Chondrocyte (in vitro differentiated cells): ENCODE data around the gene ATF7. TPM values are rescaled to one million over a fixed set of nuclear protein-coding genes. Genes with fewer than 3 reads are reported as not detected.

Source experiments
- DNase-seq: peaks from one replicate; pipeline ENCODE4 v3.0.0; 2021; ENCODE audit warnings: mixed read lengths, low spot score
- H3K27ac Mint-ChIP-seq: one replicate; pipeline ENCODE4 v1.8.0; 2021; ENCODE audit warnings: mild to moderate bottlenecking, moderate library complexity, mixed read lengths; ENCODE audit not compliant: unreplicated experiment
- H3K27me3 Mint-ChIP-seq: 2 replicates; pipeline ENCODE4 v1.8.0; 2021; ENCODE audit warnings: low read depth, mixed read lengths
- H3K36me3 Mint-ChIP-seq: 2 replicates; pipeline ENCODE4 v1.8.0; 2021; ENCODE audit warnings: low read depth, mixed read lengths
- H3K4me1 Mint-ChIP-seq: 2 replicates; pipeline ENCODE4 v1.8.0; 2021; ENCODE audit warnings: low read depth, mild to moderate bottlenecking, mixed read lengths
- H3K4me3 Mint-ChIP-seq: one replicate; pipeline ENCODE4 v1.8.0; 2021; ENCODE audit warnings: mild to moderate bottlenecking, moderate library complexity, mixed read lengths; ENCODE audit not compliant: unreplicated experiment
- H3K9me3 Mint-ChIP-seq: 2 replicates; pipeline ENCODE4 v1.8.0; 2021; ENCODE audit warnings: low read depth, mixed read lengths
- CTCF ChIP-seq: fragments of 200-600 bp; sonication (generic); IDR thresholded peaks from 2 replicates; pipeline ENCODE4 v1.5.0; 2021; ENCODE audit warnings: antibody characterized with exemption, mild to moderate bottlenecking, moderate library complexity
- total RNA-seq: library from RNA; stranded (reverse); gene quantifications from 3 replicates; pipeline ENCODE4 v1.2.1, GENCODE V29; 2021

ATF7 gene
- total RNA-seq, 1 donor from 2014 or later = 44.4 TPM

DNA sequence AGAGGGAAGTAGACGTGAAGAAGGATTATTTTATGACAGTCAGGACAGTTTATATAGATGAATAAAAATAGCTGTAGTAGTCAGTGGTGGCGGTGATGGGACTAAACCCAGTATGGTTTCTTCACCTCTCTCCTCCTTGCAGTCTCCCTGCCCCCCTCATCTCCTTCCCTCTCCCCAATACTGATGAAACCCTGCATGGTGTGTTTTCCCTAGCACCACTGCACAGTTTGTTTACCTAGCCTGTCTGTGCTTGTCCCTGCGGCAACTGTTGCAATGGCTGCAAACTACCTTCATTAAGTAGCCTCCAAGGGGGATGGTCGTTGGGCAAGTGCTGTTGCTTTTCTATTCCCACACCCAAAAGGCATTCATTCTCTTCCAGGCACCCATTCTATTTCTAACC lies 159.5 kb downstream of the ATF7 start:
- Mint-ChIP-seq H3K9me3 (no peaks in the 10 kb centered on the region), H3K4me1 (peaks cover 14% of the 10 kb centered on the region)

GRCh38 chr12:53465679-53466078 lies 160.5 kb downstream of the ATF7 start:
- TF ChIP-seq CTCF = peak; percentile 28
- Mint-ChIP-seq H3K27ac (peak overlapping the region; percentile 14), H3K36me3 (peaks cover 57% of the 10 kb centered on the region), H3K27me3 (no peaks in the 10 kb centered on the region), H3K4me1 (peaks cover 15% of the 10 kb centered on the region), H3K4me3 (no peak overlapping the region), H3K9me3 (no peaks in the 10 kb centered on the region)
- no peak for DNase-seq

More for the DNA sequence above, 159.5 kb downstream of the ATF7 start:
- no peak for DNase-seq
- Mint-ChIP-seq H3K4me3 (no peak overlapping the region), H3K27ac (peak overlapping the region; percentile 2), H3K27me3 (no peaks in the 10 kb centered on the region), H3K36me3 (peaks cover 56% of the 10 kb centered on the region)
- no peak for TF ChIP-seq CTCF

DNA sequence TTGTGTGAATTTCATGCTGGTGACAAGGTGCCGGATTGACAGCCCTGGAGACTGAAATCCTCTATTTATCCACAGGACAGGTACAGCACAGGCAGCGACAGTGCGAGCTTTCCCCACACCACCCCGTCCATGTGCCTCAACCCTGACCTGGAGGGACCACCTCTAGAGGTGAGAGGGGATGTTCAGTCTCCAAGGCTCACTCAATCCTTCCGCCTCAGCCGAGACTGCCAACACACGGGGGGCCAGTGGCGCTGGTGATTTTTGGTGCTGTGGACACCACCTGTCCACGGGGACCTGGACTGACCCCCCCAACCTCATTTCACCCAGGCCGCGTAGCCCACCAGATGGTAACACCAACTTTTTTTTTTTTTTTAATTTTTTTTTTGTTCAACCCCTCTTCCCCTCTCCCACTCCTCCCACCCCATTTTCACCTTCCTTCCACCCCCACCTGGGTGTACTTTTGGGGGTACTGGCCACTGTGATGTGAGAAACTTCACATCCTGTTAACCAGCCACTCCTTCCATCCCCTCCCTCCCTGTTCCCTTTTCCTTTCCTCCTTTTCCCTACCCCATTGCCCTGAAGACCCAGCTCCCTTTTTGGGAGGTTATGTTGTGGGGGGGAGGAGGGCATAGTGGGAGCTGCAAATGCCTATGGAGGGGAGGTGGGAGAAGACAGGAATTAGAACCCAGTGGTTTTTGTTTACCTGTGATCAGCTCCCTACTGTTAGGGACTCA lies 161.3 kb downstream of the ATF7 start:
- Mint-ChIP-seq H3K9me3 (no peaks in the 10 kb centered on the region), H3K36me3 (peaks cover 63% of the 10 kb centered on the region), H3K27me3 (no peaks in the 10 kb centered on the region), H3K4me3 (no peak overlapping the region), H3K27ac (peak overlapping the region; percentile 18), H3K4me1 (peaks cover 23% of the 10 kb centered on the region)
- DNase-seq = peak; percentile 68
- TF ChIP-seq CTCF = no peak

DNA sequence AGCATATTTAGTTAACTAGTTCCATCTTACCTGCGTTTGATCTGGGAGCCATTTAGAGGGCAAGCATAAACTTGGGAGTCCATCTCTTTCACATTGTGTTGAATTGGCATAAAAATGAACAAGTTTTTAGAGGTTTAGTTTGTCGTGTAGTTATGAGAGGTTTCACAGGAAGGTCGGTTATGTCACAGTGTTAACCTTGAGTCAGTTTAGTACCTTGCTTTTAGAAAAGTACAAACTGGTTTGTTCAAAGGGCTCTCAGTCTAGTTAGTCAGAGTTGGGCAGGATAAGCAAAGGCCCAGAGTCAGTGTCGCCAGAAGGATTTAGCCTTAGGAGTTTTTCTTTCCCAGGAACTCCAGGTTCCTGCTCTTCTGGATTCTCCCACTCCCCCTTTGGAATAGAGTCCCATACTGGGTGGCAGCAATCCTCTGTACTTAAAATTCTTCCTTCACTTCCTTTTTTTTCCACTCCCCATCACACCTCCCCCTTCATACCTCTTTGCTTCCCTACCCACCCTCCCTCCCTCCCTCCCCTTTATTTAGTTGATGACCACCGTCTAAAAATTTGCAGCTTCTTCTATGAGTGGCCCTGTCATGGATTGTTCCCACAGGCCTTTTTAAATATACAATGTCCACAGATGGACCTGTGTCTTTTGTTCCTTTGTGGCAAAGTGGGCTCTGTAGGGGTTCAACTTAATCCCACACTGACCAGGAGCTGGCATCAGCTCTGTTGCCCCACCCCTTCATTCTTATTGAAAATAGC lies 162.2 kb downstream of the ATF7 start:
- Mint-ChIP-seq H3K4me3 (no peak overlapping the region), H3K27ac (peak overlapping the region; percentile 37), H3K36me3 (peaks cover 69% of the 10 kb centered on the region), H3K27me3 (no peaks in the 10 kb centered on the region), H3K9me3 (no peaks in the 10 kb centered on the region), H3K4me1 (peaks cover 29% of the 10 kb centered on the region)
- no peak for DNase-seq
- TF ChIP-seq CTCF = no peak

DNA sequence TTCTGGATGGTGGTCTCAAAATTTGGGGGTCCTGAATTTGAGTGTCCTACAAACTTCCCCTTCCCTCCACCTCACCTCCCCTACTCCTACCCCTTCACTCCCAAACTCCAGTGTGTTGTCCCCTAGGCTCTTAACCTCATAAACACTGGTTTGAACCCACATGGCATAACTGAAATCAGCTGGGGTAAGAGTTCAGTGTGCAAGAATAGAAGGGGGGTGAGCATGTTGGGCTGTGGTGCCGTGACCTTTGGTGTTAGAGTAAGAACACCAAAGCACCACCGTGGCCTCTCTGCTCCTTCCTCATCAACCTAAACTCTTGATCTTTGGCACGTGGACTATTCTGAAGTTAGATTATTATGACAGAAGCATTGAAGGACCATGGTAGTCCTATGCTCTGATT lies 163.2 kb downstream of the ATF7 start:
- no peak for DNase-seq
- Mint-ChIP-seq H3K4me3 (no peak overlapping the region), H3K4me1 (peaks cover 29% of the 10 kb centered on the region), H3K27ac (no peak overlapping the region), H3K27me3 (no peaks in the 10 kb centered on the region), H3K9me3 (no peaks in the 10 kb centered on the region), H3K36me3 (peaks cover 69% of the 10 kb centered on the region)
- TF ChIP-seq CTCF = no peak
